HAP-1 (cell line): ENCODE data around the gene HIPK2.
"Not testable (repeated sequence)": the region's sequence is repeated elsewhere in the genome, so short reads cannot be mapped to it uniquely, and the experiment has no call there.

Source experiments
- DNase-seq, 2 experiments: peaks; one replicate each; pipeline ENCODE4 v3.0.0-alpha.2; 2016 to 2020; ENCODE audit warnings: low spot score in 2 of 2
- H3K27me3 ChIP-seq: fragments of 250-450 bp; sonication (Bioruptor Pico); 2 replicates; pipeline ENCODE4 v1.5.1; 2020; ENCODE audit warnings: low read depth, mild to moderate bottlenecking, moderate library complexity
- H3K36me3 ChIP-seq: fragments of 250-450 bp; sonication (Bioruptor Pico); replicated peaks from 2 replicates; pipeline ENCODE4 v1.5.1; 2020; ENCODE audit warnings: mild to moderate bottlenecking
- H3K4me1 ChIP-seq: fragments of 250-450 bp; sonication (Bioruptor Pico); 2 replicates; pipeline ENCODE4 v1.5.1; 2020; ENCODE audit warnings: mild to moderate bottlenecking
- H3K4me3 ChIP-seq: fragments of 250-450 bp; sonication (Bioruptor Pico); 2 replicates; pipeline ENCODE4 v1.5.1; 2020; ENCODE audit warnings: mild to moderate bottlenecking, moderate library complexity
- H3K9me3 ChIP-seq: fragments of 250-450 bp; sonication (Bioruptor Pico); 2 replicates; pipeline ENCODE4 v1.5.1; 2020; ENCODE audit warnings: mild to moderate bottlenecking, moderate library complexity
- in situ Hi-C: fragments of 300-500 bp; cut with MboI; formaldehyde crosslinking; loops from 3 replicates; pipeline ENCODE4 v1.14.3; 2020; ENCODE audit warnings: low sequenced_read_pairs, inconsistent platforms, mixed read lengths

Gene HIPK2

GRCh38 chr7:139676390-139676789 is 101.4 kb downstream of the HIPK2 start:
- Histone ChIP-seq H3K4me3 (no peak overlapping the region), H3K36me3 (no peaks in the 10 kb centered on the region), H3K9me3 (no peaks in the 10 kb centered on the region), H3K4me1 (no peaks in the 10 kb centered on the region), H3K27me3 (no peaks in the 10 kb centered on the region)
- no peak for DNase-seq
- in situ Hi-C loops: no loop called here

GRCh38 chr7:139675127-139676125 is 102.4 kb downstream of the HIPK2 start:
- Histone ChIP-seq H3K36me3 (no peaks in the 10 kb centered on the region), H3K4me3 (no peak overlapping the region), H3K9me3 (no peaks in the 10 kb centered on the region), H3K4me1 (no peaks in the 10 kb centered on the region), H3K27me3 (no peaks in the 10 kb centered on the region)
- in situ Hi-C loops: no loop called here
- no peak for DNase-seq

- in situ Hi-C loops: no loop called here
- Histone ChIP-seq H3K36me3 (no peaks in the 10 kb centered on the region), H3K9me3 (no peaks in the 10 kb centered on the region), H3K4me3 (no peak overlapping the region), H3K4me1 (no peaks in the 10 kb centered on the region), H3K27me3 (no peaks in the 10 kb centered on the region)
- DNase-seq: no peak
These were observed 103.1 kb downstream of the HIPK2 start for GRCh38 chr7:139674752-139675126.

GRCh38 chr7:139674341-139674740 is 103.5 kb downstream of the HIPK2 start:
- H3K4me3 ChIP-seq: no peak overlapping the region
- H3K4me1 ChIP-seq: no peaks in the 10 kb centered on the region
- H3K9me3 ChIP-seq: no peaks in the 10 kb centered on the region
- H3K36me3 ChIP-seq: no peaks in the 10 kb centered on the region
- in situ Hi-C loops: no loop called here
- no peak for DNase-seq
- no peaks in the 10 kb centered on the region for H3K27me3 ChIP-seq

GRCh38 chr7:139673762-139674161 is 104.0 kb downstream of the HIPK2 start:
- in situ Hi-C loops: no loop called here
- no peaks in the 10 kb centered on the region for H3K9me3 ChIP-seq
- DNase-seq: no peak
- no peaks in the 10 kb centered on the region for H3K36me3 ChIP-seq
- no peaks in the 10 kb centered on the region for H3K4me1 ChIP-seq
- H3K27me3 ChIP-seq: no peaks in the 10 kb centered on the region
- H3K4me3 ChIP-seq: no peak overlapping the region

- in situ Hi-C loops: no loop called here
- H3K4me3 ChIP-seq: no peak overlapping the region
These were observed 104.6 kb downstream of the HIPK2 start for GRCh38 chr7:139673230-139673629.

GRCh38 chr7:139671967-139672366 is 105.8 kb downstream of the HIPK2 start:
- H3K27me3 ChIP-seq: no peaks in the 10 kb centered on the region
- H3K4me3 ChIP-seq: no peak overlapping the region
- no peaks in the 10 kb centered on the region for H3K4me1 ChIP-seq
- in situ Hi-C loops: no loop called here
- no peak for DNase-seq
- H3K9me3 ChIP-seq: no peaks in the 10 kb centered on the region
- no peaks in the 10 kb centered on the region for H3K36me3 ChIP-seq

More at GRCh38 chr7:139673230-139673629, 104.6 kb downstream of the HIPK2 start:
- no peaks in the 10 kb centered on the region for H3K36me3 ChIP-seq
- H3K27me3 ChIP-seq: no peaks in the 10 kb centered on the region
- DNase-seq: no peak
- no peaks in the 10 kb centered on the region for H3K9me3 ChIP-seq
- H3K4me1 ChIP-seq: no peaks in the 10 kb centered on the region

- H3K4me1 ChIP-seq, H3K9me3 ChIP-seq, H3K36me3 ChIP-seq, DNase-seq, in situ Hi-C loops, H3K4me3 ChIP-seq, H3K27me3 ChIP-seq: not testable (repeated sequence)
These were observed 107.1 kb downstream of the HIPK2 start for GRCh38 chr7:139670662-139671061.

GRCh38 chr7:139669106-139670061 is 108.4 kb downstream of the HIPK2 start:
- Histone ChIP-seq H3K4me1 (no peaks in the 10 kb centered on the region), H3K9me3 (no peaks in the 10 kb centered on the region), H3K27me3 (no peaks in the 10 kb centered on the region), H3K36me3 (no peaks in the 10 kb centered on the region), H3K4me3 (no peak overlapping the region)
- DNase-seq: no peak
- in situ Hi-C loops: no loop called here

- no peak for DNase-seq
- no peak overlapping the region for H3K4me3 ChIP-seq
- no peaks in the 10 kb centered on the region for H3K4me1 ChIP-seq
- H3K27me3 ChIP-seq: no peaks in the 10 kb centered on the region
- in situ Hi-C loops: no loop called here
- H3K9me3 ChIP-seq: no peaks in the 10 kb centered on the region
- H3K36me3 ChIP-seq: no peaks in the 10 kb centered on the region
These were observed 110.4 kb downstream of the HIPK2 start for GRCh38 chr7:139667377-139667776.

- Histone ChIP-seq H3K9me3 (no peaks in the 10 kb centered on the region), H3K36me3 (no peaks in the 10 kb centered on the region), H3K27me3 (no peaks in the 10 kb centered on the region), H3K4me3 (no peak overlapping the region), H3K4me1 (peaks cover 6% of the 10 kb centered on the region; the same call in 1 of the 2 replicates)
- in situ Hi-C loops: no loop called here
- DNase-seq: no peak
These were observed 111.3 kb downstream of the HIPK2 start for GRCh38 chr7:139666501-139666900.

GRCh38 chr7:139664434-139664833 is 113.4 kb downstream of the HIPK2 start:
- Histone ChIP-seq H3K36me3 (no peaks in the 10 kb centered on the region), H3K9me3 (no peaks in the 10 kb centered on the region), H3K4me3 (no peak overlapping the region), H3K4me1 (peaks cover 18% of the 10 kb centered on the region), H3K27me3 (no peaks in the 10 kb centered on the region)
- in situ Hi-C loops: no loop called here
- DNase-seq: no peak

- H3K9me3 ChIP-seq: no peaks in the 10 kb centered on the region
- H3K4me1 ChIP-seq: peaks cover 18% of the 10 kb centered on the region
- in situ Hi-C loops: no loop called here
- DNase-seq: no peak
- no peak overlapping the region for H3K4me3 ChIP-seq
- H3K27me3 ChIP-seq: no peaks in the 10 kb centered on the region
- H3K36me3 ChIP-seq: no peaks in the 10 kb centered on the region
These were observed 114.1 kb downstream of the HIPK2 start for GRCh38 chr7:139663608-139664177.
